Measurements from ENCODE around the gene PPFIA4.

Gene PPFIA4

DNA sequence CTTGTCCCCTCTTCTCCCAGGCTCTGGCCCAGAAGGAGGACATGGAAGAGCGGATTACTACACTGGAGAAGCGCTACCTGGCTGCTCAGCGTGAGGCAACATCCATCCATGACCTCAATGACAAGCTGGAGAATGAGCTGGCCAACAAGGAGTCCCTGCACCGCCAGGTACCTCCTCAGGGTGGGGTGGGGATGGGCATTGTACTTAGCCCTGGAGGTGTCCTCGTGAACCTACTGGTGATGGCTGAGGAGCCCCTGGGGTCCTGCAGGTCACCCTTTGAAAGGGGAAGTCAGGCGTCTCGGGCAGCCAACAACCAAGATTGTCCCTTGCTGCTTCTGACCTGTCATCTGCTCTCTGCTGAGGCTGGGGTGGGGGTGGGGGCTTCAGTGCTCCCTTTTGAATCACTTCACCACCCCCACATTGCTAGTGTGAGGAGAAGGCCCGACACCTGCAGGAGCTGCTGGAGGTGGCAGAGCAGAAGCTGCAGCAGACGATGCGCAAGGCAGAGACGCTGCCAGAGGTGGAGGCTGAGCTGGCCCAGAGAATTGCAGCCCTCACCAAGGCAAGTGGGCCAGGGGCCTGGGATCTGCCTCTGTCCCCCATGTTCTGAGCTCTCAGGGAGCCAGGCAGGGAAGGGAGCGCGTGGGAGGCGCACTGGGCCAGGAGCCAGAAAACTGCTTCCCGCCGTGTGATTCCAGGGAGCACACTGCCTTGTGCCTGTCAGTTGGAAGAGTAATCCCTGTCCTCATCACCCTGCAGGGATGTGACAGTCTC lies 19.7 kb downstream of the PPFIA4 start:
- TF ChIP-seq POU2F2 (IDR thresholded peaks at IDR 0.05; ENCODE audit: low read depth, low read length) = no peak
- no peak for TF ChIP-seq SPI1 (IDR thresholded peaks at IDR 0.05; ENCODE audit: low read depth, low read length)
- TF ChIP-seq POLR2AphosphoS5 (IDR thresholded peaks at IDR 0.05; ENCODE audit: low read depth, low read length) = no peak
- no peak for TF ChIP-seq PAX5 (IDR thresholded peaks at IDR 0.05; ENCODE audit: insufficient read depth, low read length, severe bottlenecking)
- no peak for TF ChIP-seq POLR2A (IDR thresholded peaks at IDR 0.05; ENCODE audit: low read depth, low read length)
- no peak for TF ChIP-seq TAF1 (IDR thresholded peaks at IDR 0.05; ENCODE audit: low read depth, low read length)
- no peak for FAIRE-seq
- DNase-seq (ENCODE audit: insufficient read length, low spot score) = no peak

DNA sequence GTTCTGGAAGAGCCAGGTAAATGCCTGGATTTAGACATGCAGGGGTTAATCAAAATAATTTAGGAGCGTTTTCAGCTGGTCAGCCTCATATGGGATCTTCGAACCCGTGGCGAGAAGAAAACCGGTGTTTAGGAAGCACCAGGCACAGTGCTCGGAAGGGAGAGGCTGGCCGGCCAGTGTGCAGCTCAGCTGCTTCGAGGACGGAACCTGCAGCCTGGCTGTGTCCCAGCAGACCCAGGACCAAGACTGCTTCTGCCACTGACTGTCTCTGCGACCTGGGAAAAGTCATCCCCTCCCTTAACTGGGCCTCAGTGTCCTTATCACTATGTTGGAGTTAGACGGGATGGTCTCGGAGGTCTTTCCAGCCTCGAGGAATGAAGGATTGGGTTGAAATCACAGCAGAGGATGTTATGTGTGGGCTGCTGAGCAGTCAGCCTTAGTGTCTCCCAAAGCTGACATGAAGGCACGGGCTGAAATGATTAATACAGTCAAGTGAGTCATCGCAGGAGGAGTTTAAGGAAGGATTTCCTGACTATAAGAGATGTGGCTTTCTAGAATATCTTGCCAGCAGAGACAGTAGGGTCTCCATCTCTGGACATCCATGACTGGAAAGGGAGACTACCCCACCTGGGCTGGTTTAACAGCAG lies 20.8 kb downstream of the PPFIA4 start:
- FAIRE-seq = no peak
- no peak for DNase-seq (ENCODE audit: insufficient read length, low spot score)
- TF ChIP-seq POU2F2 (IDR thresholded peaks at IDR 0.05; ENCODE audit: low read depth, low read length) (no peak), PAX5 (IDR thresholded peaks at IDR 0.05; ENCODE audit: insufficient read depth, low read length, severe bottlenecking) (no peak), POLR2A (IDR thresholded peaks at IDR 0.05; ENCODE audit: low read depth, low read length) (no peak)

DNA sequence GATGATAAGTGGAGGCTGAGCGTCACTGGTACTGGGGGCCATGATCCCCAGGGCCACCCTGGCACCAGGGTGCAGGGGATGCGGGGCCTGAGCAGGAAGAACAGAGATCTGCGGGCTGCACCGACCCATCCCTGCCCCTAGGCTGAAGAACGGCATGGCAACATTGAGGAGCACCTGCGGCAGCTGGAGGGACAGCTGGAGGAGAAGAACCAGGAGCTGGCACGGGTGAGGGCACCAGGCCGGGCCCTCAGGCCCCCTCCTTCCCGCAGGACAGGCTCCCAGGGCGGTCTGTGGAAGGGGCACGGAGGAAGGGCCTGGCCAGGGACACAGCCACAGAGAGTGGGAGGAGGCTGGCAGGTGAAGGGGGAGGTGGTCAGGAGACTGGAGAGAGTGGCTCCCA lies 21.8 kb downstream of the PPFIA4 start:
- TF ChIP-seq SPI1 (IDR thresholded peaks at IDR 0.05; ENCODE audit: low read depth, low read length) (no peak), POU2F2 (IDR thresholded peaks at IDR 0.05; ENCODE audit: low read depth, low read length) (no peak), TAF1 (IDR thresholded peaks at IDR 0.05; ENCODE audit: low read depth, low read length) (no peak), POLR2AphosphoS5 (IDR thresholded peaks at IDR 0.05; ENCODE audit: low read depth, low read length) (no peak), PAX5 (IDR thresholded peaks at IDR 0.05; ENCODE audit: insufficient read depth, low read length, severe bottlenecking) (no peak), POLR2A (IDR thresholded peaks at IDR 0.05; ENCODE audit: low read depth, low read length) (no peak)
- DNase-seq (ENCODE audit: insufficient read length, low spot score) (no peak), FAIRE-seq (no peak)

DNA sequence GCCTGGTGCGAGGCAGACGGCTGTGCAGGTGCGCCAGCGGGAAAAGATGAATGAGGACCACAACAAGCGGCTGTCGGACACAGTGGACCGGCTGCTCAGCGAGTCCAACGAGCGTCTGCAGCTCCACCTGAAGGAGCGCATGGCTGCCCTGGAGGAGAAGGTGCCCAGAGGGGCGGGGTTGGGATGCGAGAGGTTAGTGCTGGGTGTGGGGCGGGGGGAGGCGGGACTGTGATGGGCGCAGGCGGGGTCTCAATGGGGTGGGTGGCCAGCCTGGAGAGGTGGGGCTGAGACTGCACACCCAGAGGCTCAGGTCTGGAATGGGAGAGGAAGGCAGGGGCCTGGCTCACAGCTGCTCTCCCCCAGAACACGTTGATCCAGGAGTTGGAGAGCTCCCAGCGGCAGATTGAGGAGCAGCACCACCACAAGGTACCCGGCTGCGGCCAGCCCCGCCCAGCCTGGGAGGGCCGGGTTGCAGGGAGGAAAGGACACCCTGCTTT lies 22.3 kb downstream of the PPFIA4 start:
- DNase-seq (ENCODE audit: insufficient read length, low spot score) (no peak), FAIRE-seq (no peak)
- no peak for TF ChIP-seq SPI1 (IDR thresholded peaks at IDR 0.05; ENCODE audit: low read depth, low read length)
- no peak for TF ChIP-seq TAF1 (IDR thresholded peaks at IDR 0.05; ENCODE audit: low read depth, low read length)
- no peak for TF ChIP-seq POU2F2 (IDR thresholded peaks at IDR 0.05; ENCODE audit: low read depth, low read length)
- no peak for TF ChIP-seq POLR2A (IDR thresholded peaks at IDR 0.05; ENCODE audit: low read depth, low read length)
- no peak for TF ChIP-seq POLR2AphosphoS5 (IDR thresholded peaks at IDR 0.05; ENCODE audit: low read depth, low read length)
- no peak for TF ChIP-seq PAX5 (IDR thresholded peaks at IDR 0.05; ENCODE audit: insufficient read depth, low read length, severe bottlenecking)

DNA sequence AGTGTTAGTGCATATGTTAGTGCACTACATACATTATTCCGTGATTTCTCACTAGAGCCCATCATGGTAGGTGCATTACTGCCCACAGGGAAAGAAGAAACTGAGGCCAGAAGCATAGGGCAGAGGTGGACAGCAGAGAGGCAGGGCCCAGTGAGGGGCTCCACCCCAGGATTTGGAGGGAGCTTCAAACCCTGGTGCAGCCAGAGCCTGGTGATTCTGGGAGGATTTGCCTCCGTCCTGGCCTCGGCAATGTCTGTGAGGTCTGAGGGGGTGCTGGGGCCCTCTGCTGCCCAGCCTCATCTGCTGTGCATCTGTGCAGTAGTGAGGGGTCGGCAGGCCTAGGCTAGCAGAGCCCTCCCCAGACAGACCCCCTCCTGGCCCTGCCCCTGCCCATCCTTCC lies 22.8 kb downstream of the PPFIA4 start:
- FAIRE-seq = no peak
- DNase-seq (ENCODE audit: insufficient read length, low spot score) = no peak
- TF ChIP-seq POLR2A (IDR thresholded peaks at IDR 0.05; ENCODE audit: low read depth, low read length) (no peak), TAF1 (IDR thresholded peaks at IDR 0.05; ENCODE audit: low read depth, low read length) (no peak), POU2F2 (IDR thresholded peaks at IDR 0.05; ENCODE audit: low read depth, low read length) (no peak), SPI1 (IDR thresholded peaks at IDR 0.05; ENCODE audit: low read depth, low read length) (no peak), PAX5 (IDR thresholded peaks at IDR 0.05; ENCODE audit: insufficient read depth, low read length, severe bottlenecking) (no peak), POLR2AphosphoS5 (IDR thresholded peaks at IDR 0.05; ENCODE audit: low read depth, low read length) (no peak)

DNA sequence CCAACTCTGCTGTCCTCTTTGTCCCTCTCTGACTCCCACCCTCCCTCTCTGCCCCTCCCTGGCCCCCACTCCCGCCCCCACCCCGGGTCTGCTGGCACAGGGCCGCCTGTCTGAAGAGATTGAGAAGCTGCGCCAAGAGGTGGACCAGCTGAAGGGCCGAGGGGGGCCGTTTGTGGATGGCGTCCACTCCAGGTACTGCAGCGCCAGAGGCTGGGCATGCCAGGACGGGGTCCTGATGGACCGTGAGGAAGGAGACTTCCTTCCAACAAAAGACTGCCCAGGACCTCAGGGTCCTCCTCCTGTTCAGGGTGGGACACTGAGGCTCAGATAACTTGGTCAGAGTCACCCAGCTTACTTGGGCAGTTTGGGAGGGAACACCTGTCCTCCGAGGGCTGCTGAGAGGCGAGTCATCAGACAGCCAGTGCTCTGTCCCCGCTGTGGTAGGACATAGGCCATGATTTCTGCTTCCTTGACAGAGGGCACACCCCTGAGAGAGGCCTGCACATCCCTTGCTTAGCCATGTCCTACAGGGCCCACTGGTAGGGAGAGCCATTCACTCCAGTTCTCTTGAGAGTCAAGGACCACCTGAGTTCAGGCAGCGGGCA lies 23.4 kb downstream of the PPFIA4 start:
- TF ChIP-seq POLR2AphosphoS5 (IDR thresholded peaks at IDR 0.05; ENCODE audit: low read depth, low read length) (no peak), PAX5 (IDR thresholded peaks at IDR 0.05; ENCODE audit: insufficient read depth, low read length, severe bottlenecking) (no peak), TAF1 (IDR thresholded peaks at IDR 0.05; ENCODE audit: low read depth, low read length) (no peak), SPI1 (IDR thresholded peaks at IDR 0.05; ENCODE audit: low read depth, low read length) (no peak), POLR2A (IDR thresholded peaks at IDR 0.05; ENCODE audit: low read depth, low read length) (no peak), POU2F2 (IDR thresholded peaks at IDR 0.05; ENCODE audit: low read depth, low read length) (no peak)
- DNase-seq (ENCODE audit: insufficient read length, low spot score) (no peak), FAIRE-seq (no peak)

DNA sequence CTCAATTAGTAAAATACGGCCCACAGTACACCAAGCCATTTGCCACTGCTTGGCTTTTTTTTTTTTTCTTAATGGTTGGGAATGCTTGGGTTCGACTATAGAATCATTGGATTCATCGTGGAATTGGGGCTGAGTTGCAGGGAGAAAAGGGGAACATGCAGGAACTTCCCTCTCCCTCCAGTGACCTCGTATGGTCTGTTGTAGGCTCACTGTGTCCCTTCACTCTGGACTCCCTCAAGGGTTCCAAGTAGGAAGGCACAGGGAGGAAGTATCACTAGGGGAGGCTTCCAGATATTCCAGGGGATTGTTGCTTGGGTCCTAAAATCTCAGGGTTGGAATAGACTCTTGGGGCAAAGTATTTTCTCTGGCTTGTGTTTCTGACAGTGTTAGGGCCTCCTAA lies 24.5 kb downstream of the PPFIA4 start:
- no peak for TF ChIP-seq POU2F2 (IDR thresholded peaks at IDR 0.05; ENCODE audit: low read depth, low read length)
- no peak for TF ChIP-seq TAF1 (IDR thresholded peaks at IDR 0.05; ENCODE audit: low read depth, low read length)
- TF ChIP-seq SPI1 (IDR thresholded peaks at IDR 0.05; ENCODE audit: low read depth, low read length) = no peak
- TF ChIP-seq PAX5 (IDR thresholded peaks at IDR 0.05; ENCODE audit: insufficient read depth, low read length, severe bottlenecking) = no peak
- TF ChIP-seq POLR2AphosphoS5 (IDR thresholded peaks at IDR 0.05; ENCODE audit: low read depth, low read length) = no peak
- TF ChIP-seq POLR2A (IDR thresholded peaks at IDR 0.05; ENCODE audit: low read depth, low read length) = no peak
- DNase-seq (ENCODE audit: insufficient read length, low spot score) (no peak), FAIRE-seq (no peak)

DNA sequence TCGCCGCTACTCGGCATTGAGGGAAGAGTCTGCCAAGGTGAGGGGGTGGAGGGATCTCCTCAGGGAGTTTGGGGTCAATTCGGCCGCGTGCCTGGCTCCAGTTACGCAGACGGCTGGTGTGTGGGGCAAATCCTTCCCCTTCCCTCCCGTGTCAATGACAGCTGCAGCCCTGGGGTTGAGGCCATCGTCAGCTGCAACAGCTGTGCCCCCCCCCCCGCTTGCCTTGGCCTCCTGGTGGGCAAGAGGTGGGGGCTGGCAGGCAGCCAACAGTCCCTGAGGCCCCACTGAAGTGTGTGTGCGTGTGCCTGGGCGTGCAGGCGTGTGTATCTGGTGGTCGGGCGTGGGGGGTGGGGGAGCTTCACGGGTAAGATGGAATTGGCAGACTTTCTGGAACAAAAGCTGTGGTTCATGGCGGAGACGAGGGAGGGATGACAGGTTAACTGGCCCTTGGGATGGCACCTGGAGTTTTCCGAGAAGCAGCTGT lies 25.6 kb downstream of the PPFIA4 start:
- no peak for DNase-seq (ENCODE audit: insufficient read length, low spot score)
- no peak for FAIRE-seq
- TF ChIP-seq PAX5 (IDR thresholded peaks at IDR 0.05; ENCODE audit: insufficient read depth, low read length, severe bottlenecking) = no peak
- no peak for TF ChIP-seq POLR2AphosphoS5 (IDR thresholded peaks at IDR 0.05; ENCODE audit: low read depth, low read length)
- no peak for TF ChIP-seq POU2F2 (IDR thresholded peaks at IDR 0.05; ENCODE audit: low read depth, low read length)

DNA sequence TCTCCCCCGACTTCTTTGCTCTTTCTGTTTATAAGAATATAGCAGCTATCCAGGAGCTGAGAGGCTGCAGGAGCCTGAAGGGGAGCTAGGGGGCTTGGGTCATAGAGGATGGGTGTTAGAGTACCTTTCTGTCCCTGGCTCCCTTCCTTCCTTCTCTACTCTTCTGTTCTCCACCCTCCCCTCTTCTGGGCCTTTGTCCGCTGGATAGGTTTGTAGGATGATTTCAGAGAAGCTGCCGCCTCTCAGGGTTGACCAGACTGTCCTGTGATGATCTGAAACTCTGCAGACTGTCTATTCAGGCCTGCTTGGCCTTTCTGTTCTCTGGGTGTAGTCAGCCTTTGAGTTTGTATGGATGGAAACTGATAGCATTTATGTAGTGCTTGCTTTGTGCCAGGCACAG lies 26.3 kb downstream of the PPFIA4 start:
- TF ChIP-seq SPI1 (IDR thresholded peaks at IDR 0.05; ENCODE audit: low read depth, low read length) (no peak), TAF1 (IDR thresholded peaks at IDR 0.05; ENCODE audit: low read depth, low read length) (no peak), POLR2AphosphoS5 (IDR thresholded peaks at IDR 0.05; ENCODE audit: low read depth, low read length) (no peak), PAX5 (IDR thresholded peaks at IDR 0.05; ENCODE audit: insufficient read depth, low read length, severe bottlenecking) (no peak), POLR2A (IDR thresholded peaks at IDR 0.05; ENCODE audit: low read depth, low read length) (no peak), POU2F2 (IDR thresholded peaks at IDR 0.05; ENCODE audit: low read depth, low read length) (no peak)
- no peak for FAIRE-seq
- DNase-seq (ENCODE audit: insufficient read length, low spot score) = no peak
